IPS DF 6.9 (cell line): Measurements from ENCODE around the gene C1QTNF12.

Source experiments
- DNase-seq: peaks from one replicate; pipeline ENCODE4 v3.0.0-alpha.2; 2013; ENCODE audit warnings: low read depth, low spot score
- H3K27ac ChIP-seq: one replicate; pipeline ENCODE4 v1.5.1; 2013; ENCODE audit warnings: low read length, control low read depth
- H3K27me3 ChIP-seq: 2 replicates; pipeline ENCODE4 v1.6.1; 2013; ENCODE audit warnings: mild to moderate bottlenecking, low read length; ENCODE audit not compliant: control insufficient read depth, insufficient read depth
- H3K36me3 ChIP-seq: 2 replicates; pipeline ENCODE4 v1.6.1; 2013; ENCODE audit warnings: low read length; ENCODE audit not compliant: control insufficient read depth, insufficient read depth
- H3K4me1 ChIP-seq: 2 replicates; pipeline ENCODE4 v1.6.1; 2013; ENCODE audit warnings: low read length; ENCODE audit not compliant: control insufficient read depth, insufficient read depth
- H3K4me3 ChIP-seq: 2 replicates; pipeline ENCODE4 v1.5.1; 2013; ENCODE audit warnings: mild to moderate bottlenecking, low read length
- H3K9me3 ChIP-seq: 2 replicates; pipeline ENCODE4 v1.6.1; 2013; ENCODE audit warnings: low read length, inconsistent platforms; ENCODE audit not compliant: control insufficient read depth, insufficient read depth
- WGBS: extraction: QIAGEN DNeasy Blood & Tissue Kit; methylation state at CpG from one replicate; pipeline ENCODE4 v1.1.7; 2013; ENCODE audit warnings: mixed read lengths, missing lambda C conversion rate; ENCODE audit not compliant: insufficient read length, insufficient coverage; 5-methylcytosine and 5-hydroxymethylcytosine counted together

Gene C1QTNF12

GRCh38 chr1:1208713-1209433, 37.6 kb downstream of the C1QTNF12 start:
- Histone ChIP-seq H3K27ac (no peak overlapping the region), H3K27me3 (no peaks in the 10 kb centered on the region; the same call in 1 of the 2 replicates), H3K4me1 (peaks cover 7% of the 10 kb centered on the region)

GRCh38 chr1:1207571-1207892, 39.0 kb downstream of the C1QTNF12 start:
- no peaks in the 10 kb centered on the region; the same call in 1 of the 2 replicates for H3K27me3 ChIP-seq
- H3K9me3 ChIP-seq, result no peaks in the 10 kb centered on the region
- no peak for DNase-seq
- H3K36me3 ChIP-seq, result no peaks in the 10 kb centered on the region; the same call in 1 of the 2 replicates
- no peak overlapping the region for H3K27ac ChIP-seq
- no CpG with 5 or more reads among the region's 11 CpGs for WGBS
- no peak overlapping the region for H3K4me3 ChIP-seq
- peaks cover 7% of the 10 kb centered on the region for H3K4me1 ChIP-seq

More at GRCh38 chr1:1208713-1209433, 37.6 kb downstream of the C1QTNF12 start:
- no peaks in the 10 kb centered on the region; the same call in 1 of the 2 replicates for H3K36me3 ChIP-seq
- no peak overlapping the region for H3K4me3 ChIP-seq
- no peak for DNase-seq
- no CpG with 5 or more reads among the region's 38 CpGs for WGBS
- no peaks in the 10 kb centered on the region for H3K9me3 ChIP-seq

GRCh38 chr1:1206966-1207531, 39.5 kb downstream of the C1QTNF12 start:
- Histone ChIP-seq H3K27me3 (no peaks in the 10 kb centered on the region; the same call in 1 of the 2 replicates), H3K4me3 (no peak overlapping the region), H3K27ac (no peak overlapping the region), H3K36me3 (no peaks in the 10 kb centered on the region; the same call in 1 of the 2 replicates), H3K4me1 (peaks cover 7% of the 10 kb centered on the region), H3K9me3 (no peaks in the 10 kb centered on the region)
- WGBS, result no CpG with 5 or more reads among the region's 19 CpGs
- no peak for DNase-seq

GRCh38 chr1:1206376-1206965, 40.1 kb downstream of the C1QTNF12 start, which contains the start of gene TNFRSF18:
TSS of gene TNFRSF18 (minus strand) at chr1:1206592. CDS start at chr1:1206571, 21 bp downstream.
- H3K36me3 ChIP-seq, result no peaks in the 10 kb centered on the region; the same call in 1 of the 2 replicates
- no peak within 1 kb of the TSS for H3K27ac ChIP-seq
- no peak for DNase-seq
- no peaks in the 10 kb centered on the region; the same call in 1 of the 2 replicates for H3K27me3 ChIP-seq
- H3K4me1 ChIP-seq, result peaks cover 7% of the 10 kb centered on the region
- WGBS, result no CpG with 5 or more reads among the region's 49 CpGs
- peak within 1 kb of the TSS; percentile 42 for H3K4me3 ChIP-seq
- no peaks in the 10 kb centered on the region for H3K9me3 ChIP-seq

- Histone ChIP-seq H3K9me3 (no peaks in the 10 kb centered on the region), H3K27ac (no peak overlapping the region), H3K4me3 (peak overlapping the region; percentile 42; the same call in 1 of the 2 replicates), H3K27me3 (no peaks in the 10 kb centered on the region; the same call in 1 of the 2 replicates), H3K36me3 (no peaks in the 10 kb centered on the region; the same call in 1 of the 2 replicates), H3K4me1 (peaks cover 7% of the 10 kb centered on the region)
- no peak for DNase-seq
- no CpG with 5 or more reads among the region's 31 CpGs for WGBS
Observed at GRCh38 chr1:1205769-1206375, 40.6 kb downstream of the C1QTNF12 start.

GRCh38 chr1:1204998-1205768, 41.3 kb downstream of the C1QTNF12 start:
- WGBS, result no CpG with 5 or more reads among the region's 19 CpGs
- H3K4me3 ChIP-seq, result no peak overlapping the region
- DNase-seq, result no peak
- H3K27ac ChIP-seq, result no peak overlapping the region
- H3K4me1 ChIP-seq, result peaks cover 10% of the 10 kb centered on the region
- no peaks in the 10 kb centered on the region; the same call in 1 of the 2 replicates for H3K27me3 ChIP-seq
- no peaks in the 10 kb centered on the region; the same call in 1 of the 2 replicates for H3K36me3 ChIP-seq
- H3K9me3 ChIP-seq, result no peaks in the 10 kb centered on the region

- Histone ChIP-seq H3K27me3 (no peaks in the 10 kb centered on the region; the same call in 1 of the 2 replicates), H3K4me1 (peaks cover 10% of the 10 kb centered on the region), H3K36me3 (no peaks in the 10 kb centered on the region; the same call in 1 of the 2 replicates), H3K9me3 (no peaks in the 10 kb centered on the region), H3K27ac (no peak overlapping the region), H3K4me3 (no peak overlapping the region)
- DNase-seq, result no peak
- WGBS, result no CpG with 5 or more reads among the region's 8 CpGs
Observed at GRCh38 chr1:1204425-1204920, 42.0 kb downstream of the C1QTNF12 start.

- Histone ChIP-seq H3K27me3 (no peaks in the 10 kb centered on the region; the same call in 1 of the 2 replicates), H3K27ac (no peak overlapping the region), H3K36me3 (no peaks in the 10 kb centered on the region; the same call in 1 of the 2 replicates), H3K9me3 (no peaks in the 10 kb centered on the region), H3K4me1 (peaks cover 10% of the 10 kb centered on the region), H3K4me3 (no peak overlapping the region)
- DNase-seq, result no peak
- whole genome bisulfite sequencing, result no CpG with 5 or more reads among the region's 49 CpGs
Observed at GRCh38 chr1:1203561-1204424, 42.7 kb downstream of the C1QTNF12 start.
